ENCODE measurements around the gene CASK.

Gene CASK

GRCh38 chrX:41548411-41548810 lies 374.9 kb downstream of the CASK start:
- no peak for TF ChIP-seq CTCF (IDR thresholded peaks at IDR 0.05; ENCODE audit: borderline replicate concordance, insufficient read depth, low read depth, low read length)
- H3K4me3 ChIP-seq (ENCODE audit: low read depth, low read length), result no peak overlapping the region

- no peak for TF ChIP-seq CTCF (IDR thresholded peaks at IDR 0.05; ENCODE audit: borderline replicate concordance, insufficient read depth, low read depth, low read length)
- H3K4me3 ChIP-seq (ENCODE audit: low read depth, low read length), result no peak overlapping the region
Observed at GRCh38 chrX:41543668-41544067, 379.7 kb downstream of the CASK start.

- no peak overlapping the region for H3K4me3 ChIP-seq (ENCODE audit: low read depth, low read length)
- TF ChIP-seq CTCF (IDR thresholded peaks at IDR 0.05; ENCODE audit: borderline replicate concordance, insufficient read depth, low read depth, low read length), result no peak
Observed at GRCh38 chrX:41543025-41543424, 380.3 kb downstream of the CASK start.

GRCh38 chrX:41542536-41542935 lies 380.8 kb downstream of the CASK start:
- H3K4me3 ChIP-seq (ENCODE audit: low read depth, low read length), result no peak overlapping the region
- TF ChIP-seq CTCF (IDR thresholded peaks at IDR 0.05; ENCODE audit: borderline replicate concordance, insufficient read depth, low read depth, low read length), result no peak

- no peak for TF ChIP-seq CTCF (IDR thresholded peaks at IDR 0.05; ENCODE audit: borderline replicate concordance, insufficient read depth, low read depth, low read length)
- H3K4me3 ChIP-seq (ENCODE audit: low read depth, low read length), result no peak overlapping the region
Observed at GRCh38 chrX:41542135-41542534, 381.2 kb downstream of the CASK start.

- no peak for TF ChIP-seq CTCF (IDR thresholded peaks at IDR 0.05; ENCODE audit: borderline replicate concordance, insufficient read depth, low read depth, low read length)
- no peak overlapping the region for H3K4me3 ChIP-seq (ENCODE audit: low read depth, low read length)
Observed at GRCh38 chrX:41541386-41541785, 382.0 kb downstream of the CASK start.

- no peak overlapping the region for H3K4me3 ChIP-seq (ENCODE audit: low read depth, low read length)
- TF ChIP-seq CTCF (IDR thresholded peaks at IDR 0.05; ENCODE audit: borderline replicate concordance, insufficient read depth, low read depth, low read length), result no peak
Observed at GRCh38 chrX:41538707-41539106, 384.6 kb downstream of the CASK start.

All from GM12875 (cell line).